ENCODE measurements around the gene FGD4.

- TF ChIP-seq CTCF (IDR thresholded peaks at IDR 0.05) (no peak), CBFB (CRISPR knock-in tag; IDR thresholded peaks at IDR 0.05; ENCODE audit: low read depth) (no peak), NR2C2 (CRISPR knock-in tag; IDR thresholded peaks at IDR 0.05) (no peak), GABPB1 (CRISPR knock-in tag; IDR thresholded peaks at IDR 0.05) (no peak), GTF2I (CRISPR knock-in tag; conservative IDR thresholded peaks at IDR 0.05) (no peak), IRF2 (CRISPR knock-in tag; IDR thresholded peaks at IDR 0.05; ENCODE audit: borderline replicate concordance, low read depth) (no peak), MAX (CRISPR knock-in tag; IDR thresholded peaks at IDR 0.05) (no peak), JUN (CRISPR knock-in tag; IDR thresholded peaks at IDR 0.05) (no peak), RELA (CRISPR knock-in tag; IDR thresholded peaks at IDR 0.05; ENCODE audit: borderline replicate concordance) (no peak), TEAD4 (CRISPR knock-in tag; IDR thresholded peaks at IDR 0.05) (no peak), ESRRA (CRISPR knock-in tag; IDR thresholded peaks at IDR 0.05; ENCODE audit: borderline replicate concordance) (no peak), USF2 (CRISPR knock-in tag; IDR thresholded peaks at IDR 0.05) (no peak), E2F5 (CRISPR knock-in tag; IDR thresholded peaks at IDR 0.05) (no peak)
- TF ChIP-seq, protein P1, sequence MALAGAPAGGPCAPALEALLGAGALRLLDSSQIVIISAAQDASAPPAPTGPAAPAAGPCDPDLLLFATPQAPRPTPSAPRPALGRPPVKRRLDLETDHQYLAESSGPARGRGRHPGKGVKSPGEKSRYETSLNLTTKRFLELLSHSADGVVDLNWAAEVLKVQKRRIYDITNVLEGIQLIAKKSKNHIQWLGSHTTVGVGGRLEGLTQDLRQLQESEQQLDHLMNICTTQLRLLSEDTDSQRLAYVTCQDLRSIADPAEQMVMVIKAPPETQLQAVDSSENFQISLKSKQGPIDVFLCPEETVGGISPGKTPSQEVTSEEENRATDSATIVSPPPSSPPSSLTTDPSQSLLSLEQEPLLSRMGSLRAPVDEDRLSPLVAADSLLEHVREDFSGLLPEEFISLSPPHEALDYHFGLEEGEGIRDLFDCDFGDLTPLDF (CRISPR knock-in tag; IDR thresholded peaks at IDR 0.05): no peak
These were observed 203.7 kb downstream of the FGD4 start for GRCh38 chr12:32603071-32603470.

Data from WTC11 (cell line).